ENCODE data around the gene ARHGAP15. TPM values are rescaled to one million over a fixed set of nuclear protein-coding genes. Genes with fewer than 3 reads are reported as not detected.

Gene ARHGAP15
- total RNA-seq, 2 experiments from 2014 or later: 141 TPM

DNA sequence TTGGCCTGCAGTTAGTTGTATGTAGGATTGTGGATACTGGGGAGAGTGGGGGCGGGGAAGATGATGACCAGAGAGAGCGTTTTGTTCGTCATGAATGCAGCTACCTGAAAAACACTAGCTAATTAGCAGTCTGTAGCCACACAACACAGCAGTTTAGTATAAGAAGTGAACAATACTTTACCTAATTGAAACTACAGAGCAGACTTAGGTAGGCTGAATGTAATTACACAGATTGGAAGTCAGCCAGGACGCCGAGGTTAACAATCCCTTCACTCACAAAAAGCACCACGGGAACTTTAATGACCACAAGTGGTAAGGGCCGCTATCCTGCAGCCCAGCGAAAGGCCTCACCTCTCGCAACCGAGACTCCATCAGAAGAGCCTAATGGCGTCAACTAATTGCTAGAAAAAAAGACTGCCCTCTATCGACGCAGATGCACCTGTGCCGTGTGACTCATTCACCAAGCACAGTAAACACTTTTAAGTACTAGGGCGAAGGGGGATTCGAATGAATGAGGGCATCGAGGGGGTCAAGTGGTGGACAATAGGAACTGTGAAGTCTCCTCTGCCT lies 591.0 kb downstream of the ARHGAP15 start:
- ATAC-seq (ENCODE audit: low read depth) (no peak), DNase-seq (no peak)
- Mint-ChIP-seq H3K27me3 (no peaks in the 10 kb centered on the region), H3K4me3 (no peak overlapping the region), H3K36me3 (peaks cover 45% of the 10 kb centered on the region), H3K4me1 (peaks cover 10% of the 10 kb centered on the region), H3K27ac (no peak overlapping the region), H3K9me3 (peaks cover 2% of the 10 kb centered on the region)
- POLR2A ChIA-PET: no interaction called here

DNA sequence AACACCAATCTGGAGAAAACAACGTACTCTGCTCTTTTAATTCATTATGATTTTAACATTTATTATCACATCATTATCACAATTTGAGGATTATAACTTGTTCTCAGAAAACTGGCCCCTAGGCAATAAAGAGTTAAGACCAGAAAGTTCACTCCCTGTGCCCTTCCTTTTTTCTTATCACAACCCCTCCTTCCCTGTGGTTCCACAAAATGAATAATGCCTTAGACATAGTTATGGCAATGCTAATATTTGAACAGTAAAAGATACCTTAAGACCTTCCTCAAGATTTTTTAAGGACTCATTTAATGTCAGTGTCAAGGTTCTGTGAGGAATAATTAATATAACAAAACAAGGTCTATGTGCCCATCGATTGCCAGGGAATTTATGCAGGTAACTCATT lies 596.2 kb downstream of the ARHGAP15 start:
- Mint-ChIP-seq H3K9me3 (no peaks in the 10 kb centered on the region), H3K36me3 (peaks cover 27% of the 10 kb centered on the region), H3K27me3 (no peaks in the 10 kb centered on the region), H3K4me1 (peaks cover 11% of the 10 kb centered on the region), H3K4me3 (no peak overlapping the region), H3K27ac (no peak overlapping the region)
- no peak for ATAC-seq (ENCODE audit: low read depth)
- DNase-seq: no peak
- POLR2A ChIA-PET: no interaction called here

DNA sequence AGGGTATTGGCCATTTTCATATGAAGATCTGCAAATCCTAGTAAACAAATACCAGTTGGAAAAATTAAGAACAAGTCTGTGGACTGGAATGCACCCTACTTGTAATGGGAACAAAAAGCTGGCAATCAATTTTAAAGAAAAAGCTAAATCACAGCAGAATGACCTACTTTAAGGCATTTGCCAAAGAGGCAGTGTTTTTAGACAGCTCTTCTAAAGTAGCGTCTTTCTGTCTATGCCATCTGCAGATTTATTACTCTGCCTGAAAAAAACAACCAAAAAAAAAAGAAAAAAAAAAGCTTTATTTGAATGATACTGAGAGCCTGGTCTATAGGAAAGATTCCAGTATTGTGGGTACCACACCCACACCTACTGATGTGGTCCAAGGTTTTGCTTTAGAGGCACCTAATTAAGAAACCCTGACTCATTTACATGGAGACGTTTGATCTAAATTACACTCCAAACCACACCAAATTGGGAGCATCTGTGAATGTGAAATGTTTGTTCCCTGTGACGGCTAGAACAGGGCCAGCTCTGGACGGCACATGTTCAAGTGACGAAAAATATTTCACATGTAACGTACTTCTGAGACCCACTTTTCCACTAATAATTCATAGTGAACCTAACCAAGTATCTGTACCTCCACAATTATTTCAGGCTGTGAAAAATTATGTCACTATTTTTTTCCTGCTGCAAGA lies 597.1 kb downstream of the ARHGAP15 start:
- POLR2A ChIA-PET: no interaction called here
- no peak for ATAC-seq (ENCODE audit: low read depth)
- peaks cover 13% of the 10 kb centered on the region for H3K4me1 Mint-ChIP-seq
- peaks cover 24% of the 10 kb centered on the region for H3K36me3 Mint-ChIP-seq
- no peak for DNase-seq
- no peaks in the 10 kb centered on the region for H3K27me3 Mint-ChIP-seq
- no peak overlapping the region for H3K4me3 Mint-ChIP-seq
- H3K9me3 Mint-ChIP-seq: no peaks in the 10 kb centered on the region
- H3K27ac Mint-ChIP-seq: no peak overlapping the region

GRCh38 chr2:143728498-143728897 lies 599.3 kb downstream of the ARHGAP15 start:
- Mint-ChIP-seq H3K36me3 (peaks cover 23% of the 10 kb centered on the region), H3K27me3 (no peaks in the 10 kb centered on the region), H3K27ac (no peak overlapping the region), H3K4me3 (no peak overlapping the region), H3K9me3 (no peaks in the 10 kb centered on the region), H3K4me1 (peaks cover 10% of the 10 kb centered on the region)
- POLR2A ChIA-PET: no interaction called here
- ATAC-seq (ENCODE audit: low read depth) (no peak), DNase-seq (no peak)

- Mint-ChIP-seq H3K27ac (no peak overlapping the region), H3K27me3 (no peaks in the 10 kb centered on the region), H3K9me3 (no peaks in the 10 kb centered on the region), H3K4me3 (no peak overlapping the region), H3K36me3 (peaks cover 20% of the 10 kb centered on the region), H3K4me1 (peaks cover 10% of the 10 kb centered on the region)
- no peak for ATAC-seq (ENCODE audit: low read depth)
- POLR2A ChIA-PET: no interaction called here
- no peak for DNase-seq
Observed at GRCh38 chr2:143729296-143729814, 600.1 kb downstream of the ARHGAP15 start.

GRCh38 chr2:143730155-143730952 lies 601.1 kb downstream of the ARHGAP15 start:
- Mint-ChIP-seq H3K27ac (no peak overlapping the region), H3K27me3 (no peaks in the 10 kb centered on the region), H3K4me1 (peaks cover 10% of the 10 kb centered on the region), H3K4me3 (no peak overlapping the region), H3K36me3 (peaks cover 23% of the 10 kb centered on the region), H3K9me3 (no peaks in the 10 kb centered on the region)
- DNase-seq (no peak), ATAC-seq (ENCODE audit: low read depth) (no peak)
- POLR2A ChIA-PET: no interaction called here

- peaks cover 10% of the 10 kb centered on the region for H3K4me1 Mint-ChIP-seq
- no peaks in the 10 kb centered on the region for H3K27me3 Mint-ChIP-seq
- peaks cover 23% of the 10 kb centered on the region for H3K36me3 Mint-ChIP-seq
- POLR2A ChIA-PET: no interaction called here
- H3K27ac Mint-ChIP-seq: no peak overlapping the region
- no peaks in the 10 kb centered on the region for H3K9me3 Mint-ChIP-seq
- ATAC-seq (ENCODE audit: low read depth) (no peak), DNase-seq (no peak)
- no peak overlapping the region for H3K4me3 Mint-ChIP-seq
Observed at GRCh38 chr2:143730953-143731260, 601.7 kb downstream of the ARHGAP15 start.

- no peak overlapping the region for H3K27ac Mint-ChIP-seq
Observed at GRCh38 chr2:143732076-143732475, 602.9 kb downstream of the ARHGAP15 start.

DNA sequence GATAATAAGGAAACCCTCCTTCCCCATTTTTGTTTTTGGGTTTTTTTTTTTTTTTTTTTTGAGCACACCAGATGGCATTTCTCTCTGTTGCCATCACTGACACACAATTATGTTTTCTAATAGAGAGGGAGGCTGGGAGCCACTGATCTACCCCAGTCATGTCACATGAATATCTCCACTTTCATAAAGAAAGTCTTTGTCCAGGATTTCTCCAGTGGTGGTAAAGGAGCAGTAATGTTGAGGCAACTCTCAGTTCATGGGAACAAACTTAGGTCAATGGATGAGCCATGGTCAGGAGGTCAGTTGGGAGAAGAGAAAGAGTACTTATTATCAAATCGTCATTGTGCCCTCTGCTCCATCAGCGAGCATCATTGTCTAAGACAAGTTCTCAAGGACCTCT lies 603.7 kb downstream of the ARHGAP15 start:
- ATAC-seq (ENCODE audit: low read depth): no peak
- Mint-ChIP-seq H3K4me1 (peaks cover 10% of the 10 kb centered on the region), H3K9me3 (no peaks in the 10 kb centered on the region), H3K27ac (no peak overlapping the region), H3K27me3 (no peaks in the 10 kb centered on the region), H3K4me3 (no peak overlapping the region), H3K36me3 (peaks cover 21% of the 10 kb centered on the region)
- no peak for DNase-seq
- POLR2A ChIA-PET: no interaction called here

More at GRCh38 chr2:143732076-143732475, 602.9 kb downstream of the ARHGAP15 start:
- H3K36me3 Mint-ChIP-seq: peaks cover 22% of the 10 kb centered on the region
- no peak for ATAC-seq (ENCODE audit: low read depth)
- no peak for DNase-seq
- POLR2A ChIA-PET: no interaction called here
- peaks cover 10% of the 10 kb centered on the region for H3K4me1 Mint-ChIP-seq
- no peaks in the 10 kb centered on the region for H3K9me3 Mint-ChIP-seq
- no peak overlapping the region for H3K4me3 Mint-ChIP-seq
- H3K27me3 Mint-ChIP-seq: no peaks in the 10 kb centered on the region

GRCh38 chr2:143734507-143734906 lies 605.3 kb downstream of the ARHGAP15 start:
- Mint-ChIP-seq H3K27ac (no peak overlapping the region), H3K4me1 (peaks cover 12% of the 10 kb centered on the region), H3K4me3 (no peak overlapping the region), H3K27me3 (no peaks in the 10 kb centered on the region), H3K36me3 (peaks cover 31% of the 10 kb centered on the region), H3K9me3 (no peaks in the 10 kb centered on the region)
- ATAC-seq (ENCODE audit: low read depth) (no peak), DNase-seq (no peak)
- POLR2A ChIA-PET: no interaction called here

DNA sequence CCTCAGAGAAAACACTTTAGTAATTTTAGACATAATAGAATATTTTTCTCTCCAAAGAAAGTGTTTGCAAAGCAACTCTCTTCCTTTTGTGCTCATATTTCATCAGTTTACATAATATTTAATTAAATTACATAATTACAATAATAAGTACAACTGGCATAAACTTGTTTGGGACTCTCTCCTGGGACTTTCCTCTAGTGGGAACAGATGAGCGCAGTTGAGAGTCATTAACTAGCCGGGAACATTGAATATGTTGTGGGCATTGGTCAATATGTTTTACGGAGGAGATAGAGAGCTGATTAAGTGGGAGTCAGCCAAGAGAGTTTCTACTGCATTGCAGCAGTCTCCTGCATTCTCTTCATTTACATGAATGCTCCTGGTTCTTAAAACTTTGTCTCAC lies 607.7 kb downstream of the ARHGAP15 start:
- H3K4me1 Mint-ChIP-seq: peaks cover 2% of the 10 kb centered on the region
- ATAC-seq (ENCODE audit: low read depth) (no peak), DNase-seq (no peak)
- no peak overlapping the region for H3K4me3 Mint-ChIP-seq
- H3K36me3 Mint-ChIP-seq: peaks cover 36% of the 10 kb centered on the region
- no peaks in the 10 kb centered on the region for H3K9me3 Mint-ChIP-seq
- POLR2A ChIA-PET: no interaction called here
- H3K27ac Mint-ChIP-seq: no peak overlapping the region
- no peaks in the 10 kb centered on the region for H3K27me3 Mint-ChIP-seq

- no peak for DNase-seq
- ATAC-seq (ENCODE audit: low read depth): no peak
- Mint-ChIP-seq H3K27ac (no peak overlapping the region), H3K4me1 (peaks cover 2% of the 10 kb centered on the region), H3K36me3 (peaks cover 45% of the 10 kb centered on the region), H3K4me3 (no peak overlapping the region), H3K27me3 (no peaks in the 10 kb centered on the region), H3K9me3 (no peaks in the 10 kb centered on the region)
- POLR2A ChIA-PET: no interaction called here
Observed at GRCh38 chr2:143740431-143740830, 611.2 kb downstream of the ARHGAP15 start.

DNA sequence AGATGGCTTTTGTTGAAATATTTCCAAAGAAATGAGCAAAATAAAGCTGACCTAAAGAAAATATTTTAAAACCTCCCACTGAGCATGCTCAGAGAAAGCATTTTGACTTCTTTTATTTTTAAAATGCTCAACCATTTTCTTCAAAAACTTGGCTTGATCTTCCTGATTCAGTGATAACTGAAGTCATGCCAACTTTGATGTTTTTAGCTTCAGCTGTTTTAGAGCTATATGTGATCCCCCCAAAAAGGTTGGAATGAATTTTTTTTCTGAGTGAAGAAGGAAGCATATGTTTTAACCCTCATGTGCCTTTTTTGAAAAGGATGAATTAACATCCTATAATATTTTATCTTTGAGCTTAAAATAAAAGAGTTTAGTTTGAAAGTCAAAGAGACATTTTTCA lies 612.0 kb downstream of the ARHGAP15 start:
- H3K9me3 Mint-ChIP-seq: no peaks in the 10 kb centered on the region
- peaks cover 45% of the 10 kb centered on the region for H3K36me3 Mint-ChIP-seq
- DNase-seq (no peak), ATAC-seq (ENCODE audit: low read depth) (no peak)
- H3K4me1 Mint-ChIP-seq: peaks cover 2% of the 10 kb centered on the region
- H3K4me3 Mint-ChIP-seq: no peak overlapping the region
- POLR2A ChIA-PET: no interaction called here
- no peak overlapping the region for H3K27ac Mint-ChIP-seq
- no peaks in the 10 kb centered on the region for H3K27me3 Mint-ChIP-seq

DNA sequence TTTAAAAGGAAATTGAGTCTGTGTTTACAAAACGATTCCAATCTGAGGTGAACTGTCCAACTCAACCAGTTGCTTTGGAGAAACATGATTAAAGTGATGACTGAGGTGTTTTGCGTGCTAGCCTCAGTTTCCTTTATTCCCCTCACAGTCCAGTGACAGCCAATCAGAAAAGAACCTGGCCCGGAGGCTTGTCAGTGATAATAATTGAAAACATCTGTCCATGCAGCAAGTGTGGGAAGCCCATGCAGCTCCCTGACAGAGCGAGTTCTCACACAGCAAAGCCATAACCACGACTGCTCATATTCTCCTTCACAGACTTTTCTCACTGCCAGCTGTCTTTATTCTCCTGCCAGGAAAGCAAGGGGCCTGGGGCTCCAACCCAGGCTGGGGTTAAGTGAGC lies 613.4 kb downstream of the ARHGAP15 start:
- H3K27ac Mint-ChIP-seq: peak overlapping the region; percentile 11
- H3K36me3 Mint-ChIP-seq: peaks cover 43% of the 10 kb centered on the region
- H3K4me1 Mint-ChIP-seq: peaks cover 2% of the 10 kb centered on the region
- H3K9me3 Mint-ChIP-seq: no peaks in the 10 kb centered on the region
- H3K27me3 Mint-ChIP-seq: no peaks in the 10 kb centered on the region
- POLR2A ChIA-PET: no interaction called here
- no peak overlapping the region for H3K4me3 Mint-ChIP-seq
- ATAC-seq (ENCODE audit: low read depth) (no peak), DNase-seq (no peak)
